Activated T-cell treated with anti-CD3 and anti-CD28 coated beads, Interleukin-2, amount 50 U/mL, for 24 hours (primary cell): ENCODE results near the gene SVEP1.
"Not testable (repeated sequence)": the region's sequence is repeated elsewhere in the genome, so short reads cannot be mapped to it uniquely, and the experiment has no call there.

Experiments
- DNase-seq: peaks from one replicate; pipeline ENCODE4 v3.0.0-alpha.2; 2020
- H3K27ac Mint-ChIP-seq: 2 replicates; pipeline ENCODE4 v1.8.0; 2020; ENCODE audit warnings: mild to moderate bottlenecking, mixed read lengths
- H3K27me3 Mint-ChIP-seq: 2 replicates; pipeline ENCODE4 v1.8.0; 2020; ENCODE audit warnings: mixed read lengths
- H3K36me3 Mint-ChIP-seq: 2 replicates; pipeline ENCODE4 v1.8.0; 2020; ENCODE audit warnings: low read depth, mixed read lengths
- H3K4me1 Mint-ChIP-seq: 2 replicates; pipeline ENCODE4 v1.8.0; 2020; ENCODE audit warnings: low read depth, mixed read lengths
- H3K4me3 Mint-ChIP-seq: 2 replicates; pipeline ENCODE4 v1.8.0; 2020; ENCODE audit warnings: mild to moderate bottlenecking, moderate library complexity, mixed read lengths
- H3K9me3 Mint-ChIP-seq: 2 replicates; pipeline ENCODE4 v1.8.0; 2020; ENCODE audit warnings: mixed read lengths

Gene SVEP1

GRCh38 chr9:110370315-110370714, 209.2 kb downstream of the SVEP1 start:
- DNase-seq, result no peak
- Mint-ChIP-seq H3K36me3 (no peaks in the 10 kb centered on the region), H3K4me3 (no peak overlapping the region), H3K4me1 (no peaks in the 10 kb centered on the region), H3K27me3 (no peaks in the 10 kb centered on the region), H3K9me3 (no peaks in the 10 kb centered on the region), H3K27ac (no peak overlapping the region)

DNA sequence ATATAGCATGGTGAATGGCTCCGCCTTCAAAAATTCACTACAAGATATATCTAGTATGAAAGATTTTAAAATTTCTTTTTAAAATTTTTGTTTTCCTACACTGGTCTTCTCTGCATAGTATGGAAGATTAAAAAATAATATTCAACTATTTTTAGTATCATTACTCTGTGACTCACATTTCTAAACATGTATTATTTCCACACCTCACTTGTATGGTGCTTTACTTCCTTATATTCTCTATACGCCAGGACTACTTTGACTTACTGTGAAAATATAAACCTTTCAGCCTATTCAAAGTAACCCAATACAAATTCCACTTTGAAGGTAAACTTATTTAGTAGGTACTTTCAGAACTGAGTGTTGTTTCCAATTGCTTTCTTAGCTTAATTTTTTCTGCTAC, 215.1 kb downstream of the SVEP1 start:
- H3K27ac Mint-ChIP-seq, result no peak overlapping the region
- no peak overlapping the region for H3K4me3 Mint-ChIP-seq
- no peaks in the 10 kb centered on the region for H3K9me3 Mint-ChIP-seq
- DNase-seq, result no peak
- no peaks in the 10 kb centered on the region for H3K4me1 Mint-ChIP-seq
- peaks cover 3% of the 10 kb centered on the region for H3K27me3 Mint-ChIP-seq
- no peaks in the 10 kb centered on the region for H3K36me3 Mint-ChIP-seq

DNA sequence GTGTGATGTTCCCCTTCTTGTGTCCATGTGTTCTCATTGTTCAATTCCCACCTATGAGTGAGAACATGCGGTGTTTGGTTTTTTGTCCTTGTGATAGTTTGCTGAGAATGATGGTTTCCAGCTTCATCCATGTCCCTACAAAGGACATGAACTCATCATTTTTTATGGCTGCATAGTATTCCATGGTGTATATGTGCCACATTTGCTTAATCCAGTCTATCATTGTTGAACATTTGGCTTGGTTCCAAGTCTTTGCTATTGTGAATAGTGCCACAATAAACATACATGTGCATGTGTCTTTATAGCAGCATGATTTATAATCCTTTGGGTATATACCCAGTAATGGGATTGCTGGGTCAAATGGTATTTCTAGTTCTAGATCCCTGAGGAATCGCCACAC, 220.5 kb downstream of the SVEP1 start:
- not testable (repeated sequence) for H3K36me3 Mint-ChIP-seq, H3K4me1 Mint-ChIP-seq, H3K4me3 Mint-ChIP-seq, H3K27me3 Mint-ChIP-seq, H3K27ac Mint-ChIP-seq, DNase-seq, H3K9me3 Mint-ChIP-seq

- H3K4me3 Mint-ChIP-seq, result no peak overlapping the region
- no peaks in the 10 kb centered on the region for H3K36me3 Mint-ChIP-seq
- no peak for DNase-seq
- no peaks in the 10 kb centered on the region for H3K27me3 Mint-ChIP-seq
- no peak overlapping the region for H3K27ac Mint-ChIP-seq
- no peaks in the 10 kb centered on the region for H3K4me1 Mint-ChIP-seq
- no peaks in the 10 kb centered on the region for H3K9me3 Mint-ChIP-seq
Observed at GRCh38 chr9:110357505-110357904, 222.0 kb downstream of the SVEP1 start.

DNA sequence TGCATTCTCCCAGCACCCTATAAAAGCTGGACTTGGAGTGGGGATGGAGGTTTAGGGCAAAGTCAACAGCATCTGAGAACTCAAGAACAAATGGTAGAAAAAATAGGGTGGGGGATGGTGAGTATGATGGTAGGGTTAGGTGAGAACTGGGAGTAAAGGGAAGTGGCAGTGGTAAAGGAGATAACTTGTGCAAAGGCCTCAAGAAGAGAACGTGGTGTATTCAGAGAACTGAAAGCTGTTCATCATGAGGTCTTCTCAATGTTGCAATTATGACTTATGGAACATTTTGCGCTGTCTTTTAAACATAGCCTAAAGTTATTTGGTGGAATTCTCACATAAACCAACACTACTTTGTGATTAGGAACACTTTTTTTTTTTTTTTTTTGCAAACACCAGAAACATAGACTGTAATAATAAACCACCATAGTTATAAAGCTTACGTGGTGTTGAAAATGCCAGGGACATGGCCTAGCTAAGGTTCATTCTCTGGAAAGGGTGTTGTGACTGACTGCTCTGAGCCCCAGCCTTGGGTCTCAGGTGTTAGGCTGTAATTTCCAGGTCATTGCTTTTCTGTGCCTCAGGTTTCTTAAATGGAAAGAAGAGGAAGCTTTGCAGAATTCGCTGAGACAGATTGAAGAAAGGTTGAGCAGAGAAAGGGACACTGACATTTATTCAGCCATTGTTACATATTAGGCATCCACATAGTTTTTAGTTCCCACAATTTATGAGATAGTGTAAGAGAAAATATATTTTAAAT, 222.7 kb downstream of the SVEP1 start:
- H3K4me3 Mint-ChIP-seq, result no peak overlapping the region
- DNase-seq, result no peak
- H3K4me1 Mint-ChIP-seq, result no peaks in the 10 kb centered on the region
- no peaks in the 10 kb centered on the region for H3K36me3 Mint-ChIP-seq
- H3K27ac Mint-ChIP-seq, result no peak overlapping the region
- H3K9me3 Mint-ChIP-seq, result no peaks in the 10 kb centered on the region
- no peaks in the 10 kb centered on the region for H3K27me3 Mint-ChIP-seq

DNA sequence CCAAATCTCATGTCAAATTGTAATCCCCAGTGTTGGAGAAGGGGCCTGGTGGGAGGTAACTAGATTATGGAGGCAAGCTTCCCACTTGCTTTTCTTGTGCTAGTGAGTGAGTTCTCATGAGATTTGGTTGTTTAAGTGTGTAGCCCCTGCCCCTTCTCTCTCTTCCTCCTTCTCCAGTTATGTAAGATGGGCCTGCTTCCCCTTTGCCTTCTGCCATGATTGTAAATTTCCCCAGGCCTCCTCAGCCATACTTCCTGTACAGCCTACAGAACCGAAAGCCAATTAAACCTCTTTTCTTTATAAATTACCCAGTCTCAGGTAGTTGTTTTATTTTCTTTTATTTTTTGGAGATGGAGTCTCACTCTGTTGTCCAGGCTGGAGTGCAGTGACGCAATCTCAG, 223.6 kb downstream of the SVEP1 start:
- Mint-ChIP-seq H3K27ac (no peak overlapping the region), H3K9me3 (no peaks in the 10 kb centered on the region), H3K4me3 (no peak overlapping the region), H3K4me1 (no peaks in the 10 kb centered on the region), H3K27me3 (no peaks in the 10 kb centered on the region), H3K36me3 (no peaks in the 10 kb centered on the region)
- DNase-seq, result no peak

DNA sequence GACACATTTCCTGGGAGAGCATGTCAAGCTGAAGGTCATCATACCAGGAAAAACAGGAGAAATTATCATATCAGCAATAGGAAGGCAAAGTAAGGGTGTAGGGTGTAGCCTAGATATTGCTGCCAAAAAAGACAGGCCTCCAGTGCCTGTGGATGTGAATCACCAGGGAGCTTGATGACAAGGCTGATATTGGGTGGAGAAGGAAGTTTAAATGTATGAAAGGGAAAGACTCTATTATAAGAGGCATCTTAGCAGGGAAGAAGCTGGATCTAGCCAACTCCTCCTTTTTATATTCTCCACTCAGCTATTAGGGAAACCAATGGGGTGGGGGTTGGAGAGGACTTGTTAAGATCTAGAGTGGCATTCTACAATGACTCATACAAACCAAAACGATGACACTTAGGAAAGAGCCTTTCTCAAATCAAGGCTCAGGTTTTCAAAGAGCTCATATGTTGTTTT, 228.5 kb downstream of the SVEP1 start:
- no peak for DNase-seq

GRCh38 chr9:110346325-110346724, 233.2 kb downstream of the SVEP1 start:
- Mint-ChIP-seq H3K9me3 (no peaks in the 10 kb centered on the region), H3K4me3 (no peak overlapping the region), H3K27me3 (no peaks in the 10 kb centered on the region), H3K4me1 (no peaks in the 10 kb centered on the region), H3K36me3 (no peaks in the 10 kb centered on the region), H3K27ac (no peak overlapping the region)
- DNase-seq, result no peak

More for the DNA sequence above, 228.5 kb downstream of the SVEP1 start:
- Mint-ChIP-seq H3K4me3 (no peak overlapping the region), H3K27me3 (no peaks in the 10 kb centered on the region), H3K36me3 (no peaks in the 10 kb centered on the region), H3K4me1 (no peaks in the 10 kb centered on the region), H3K27ac (no peak overlapping the region), H3K9me3 (no peaks in the 10 kb centered on the region)

- Mint-ChIP-seq H3K4me3 (no peak overlapping the region), H3K9me3 (no peaks in the 10 kb centered on the region), H3K36me3 (no peaks in the 10 kb centered on the region), H3K4me1 (no peaks in the 10 kb centered on the region), H3K27me3 (no peaks in the 10 kb centered on the region), H3K27ac (no peak overlapping the region)
- DNase-seq, result no peak
Observed at GRCh38 chr9:110344821-110345220, 234.7 kb downstream of the SVEP1 start.

DNA sequence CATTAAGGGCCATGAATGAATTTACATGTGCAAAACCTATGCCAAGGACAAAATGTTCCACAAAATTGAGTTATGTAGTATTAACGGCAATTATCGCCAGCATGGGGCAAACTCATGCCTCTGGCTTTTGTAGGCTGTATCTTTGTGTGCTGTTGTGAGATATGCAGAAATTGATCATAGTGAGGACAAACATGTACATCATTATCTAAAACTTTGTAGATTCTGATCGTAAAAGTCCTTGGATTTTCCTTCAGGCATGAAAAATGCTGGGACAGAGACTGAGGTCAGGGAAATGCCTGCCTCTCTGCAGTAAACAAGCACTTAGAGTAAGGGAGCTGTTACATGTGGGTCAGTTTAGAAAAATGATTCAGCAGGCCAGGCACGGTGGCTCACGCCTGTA, 236.0 kb downstream of the SVEP1 start:
- no peak for DNase-seq

DNA sequence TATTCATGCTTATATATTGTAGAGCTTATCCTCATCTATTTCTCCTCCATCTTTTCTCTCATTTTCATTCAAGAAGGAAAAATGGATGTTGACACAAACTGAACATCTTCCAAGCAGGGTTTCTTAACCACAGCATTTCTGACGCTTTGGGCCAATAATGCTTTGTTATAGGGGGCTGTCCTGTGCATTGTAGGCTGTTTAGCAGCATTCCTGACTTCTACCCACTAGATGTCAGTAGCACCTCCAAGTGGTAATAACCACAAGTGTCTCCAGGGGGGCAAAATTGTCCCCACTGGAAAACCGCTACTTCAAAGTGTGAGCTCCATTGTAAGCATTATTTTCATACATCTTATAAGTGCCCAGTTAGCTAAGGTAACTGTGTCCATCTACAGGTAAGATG, 239.2 kb downstream of the SVEP1 start:
- H3K27me3 Mint-ChIP-seq, result peaks cover 7% of the 10 kb centered on the region
- H3K4me1 Mint-ChIP-seq, result no peaks in the 10 kb centered on the region
- H3K9me3 Mint-ChIP-seq, result no peaks in the 10 kb centered on the region
- no peak for DNase-seq
- H3K4me3 Mint-ChIP-seq, result no peak overlapping the region
- no peaks in the 10 kb centered on the region for H3K36me3 Mint-ChIP-seq
- no peak overlapping the region for H3K27ac Mint-ChIP-seq

More for the DNA sequence above, 236.0 kb downstream of the SVEP1 start:
- no peaks in the 10 kb centered on the region for H3K9me3 Mint-ChIP-seq
- H3K4me1 Mint-ChIP-seq, result no peaks in the 10 kb centered on the region
- no peaks in the 10 kb centered on the region for H3K36me3 Mint-ChIP-seq
- H3K27ac Mint-ChIP-seq, result no peak overlapping the region
- H3K27me3 Mint-ChIP-seq, result no peaks in the 10 kb centered on the region
- H3K4me3 Mint-ChIP-seq, result no peak overlapping the region

DNA sequence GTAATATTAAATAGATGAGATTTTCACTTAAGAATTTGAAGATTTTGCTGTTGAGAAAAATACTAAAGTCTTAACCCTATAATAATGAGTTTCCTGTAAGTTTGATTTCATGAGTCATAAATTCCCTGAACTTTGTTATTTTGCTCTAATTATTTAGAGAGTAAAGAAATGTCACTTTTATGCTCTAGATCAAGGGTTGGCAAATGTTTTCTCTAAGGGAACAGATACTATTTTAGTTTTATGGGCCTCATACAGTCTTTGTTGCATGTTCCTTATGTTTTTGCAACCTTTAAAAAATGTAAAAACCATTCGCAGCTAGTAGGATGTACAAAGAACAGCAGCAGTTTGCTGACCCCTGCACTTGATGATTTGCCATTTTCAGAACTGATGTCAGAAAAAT, 241.4 kb downstream of the SVEP1 start:
- H3K4me1 Mint-ChIP-seq, result no peaks in the 10 kb centered on the region
- H3K36me3 Mint-ChIP-seq, result no peaks in the 10 kb centered on the region
- no peak for DNase-seq
- no peak overlapping the region for H3K27ac Mint-ChIP-seq
- H3K27me3 Mint-ChIP-seq, result peaks cover 8% of the 10 kb centered on the region
- no peak overlapping the region for H3K4me3 Mint-ChIP-seq
- no peaks in the 10 kb centered on the region for H3K9me3 Mint-ChIP-seq

- no peaks in the 10 kb centered on the region for H3K9me3 Mint-ChIP-seq
- H3K4me1 Mint-ChIP-seq, result no peaks in the 10 kb centered on the region
- DNase-seq, result no peak
- H3K4me3 Mint-ChIP-seq, result no peak within 1 kb of the TSS
- H3K27ac Mint-ChIP-seq, result no peak within 1 kb of the TSS
- H3K36me3 Mint-ChIP-seq, result no peaks in the 10 kb centered on the region
- peaks cover 12% of the 10 kb centered on the region for H3K27me3 Mint-ChIP-seq
Observed at GRCh38 chr9:110337727-110338126, 241.8 kb downstream of the SVEP1 start, which contains the start of gene TXNDC8. Gene TXNDC8, minus strand, starts transcription at chr9:110337863.

DNA sequence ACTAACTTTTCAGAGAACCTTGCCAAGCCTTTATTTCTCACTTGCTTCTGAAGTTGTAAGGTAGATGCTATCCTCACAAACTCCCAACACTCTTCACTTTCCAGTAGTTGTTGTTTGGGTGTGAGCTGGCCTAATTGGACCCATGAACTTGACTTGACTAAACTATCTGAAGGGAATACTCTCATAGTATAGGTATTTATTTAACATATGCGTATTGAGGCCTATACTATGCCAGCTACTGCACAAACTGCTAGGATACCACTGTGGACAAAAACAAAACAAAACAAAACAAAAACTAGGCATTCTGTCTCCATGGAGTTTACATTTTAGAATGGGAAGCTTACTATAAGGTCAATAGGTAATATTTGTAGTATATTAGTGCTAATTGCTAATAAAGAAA, 243.2 kb downstream of the SVEP1 start:
- Mint-ChIP-seq H3K9me3 (no peaks in the 10 kb centered on the region), H3K27ac (no peak overlapping the region), H3K4me1 (no peaks in the 10 kb centered on the region), H3K36me3 (no peaks in the 10 kb centered on the region), H3K4me3 (no peak overlapping the region), H3K27me3 (peaks cover 12% of the 10 kb centered on the region)
- DNase-seq, result no peak

DNA sequence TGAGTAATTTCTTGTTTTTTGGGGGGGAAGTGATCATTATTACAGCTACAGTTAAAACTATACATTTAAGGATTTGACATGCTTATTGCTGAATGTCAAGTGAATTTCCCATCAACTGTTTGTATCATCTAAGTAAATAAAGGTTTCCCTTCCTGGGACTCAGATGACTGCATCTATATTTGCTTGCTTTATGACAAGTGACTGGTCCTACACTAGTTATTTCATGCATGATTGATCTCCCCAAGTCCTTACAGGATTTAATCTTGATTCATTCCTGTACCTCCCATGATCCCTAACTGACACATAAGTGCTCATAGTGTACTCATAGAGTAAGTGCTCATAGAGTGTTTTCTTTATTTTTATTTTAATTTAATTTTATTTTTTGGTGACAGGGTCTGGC, 244.7 kb downstream of the SVEP1 start:
- Mint-ChIP-seq H3K27me3 (peaks cover 12% of the 10 kb centered on the region), H3K4me1 (no peaks in the 10 kb centered on the region), H3K36me3 (no peaks in the 10 kb centered on the region), H3K9me3 (no peaks in the 10 kb centered on the region), H3K27ac (no peak overlapping the region), H3K4me3 (no peak overlapping the region)
- no peak for DNase-seq

DNA sequence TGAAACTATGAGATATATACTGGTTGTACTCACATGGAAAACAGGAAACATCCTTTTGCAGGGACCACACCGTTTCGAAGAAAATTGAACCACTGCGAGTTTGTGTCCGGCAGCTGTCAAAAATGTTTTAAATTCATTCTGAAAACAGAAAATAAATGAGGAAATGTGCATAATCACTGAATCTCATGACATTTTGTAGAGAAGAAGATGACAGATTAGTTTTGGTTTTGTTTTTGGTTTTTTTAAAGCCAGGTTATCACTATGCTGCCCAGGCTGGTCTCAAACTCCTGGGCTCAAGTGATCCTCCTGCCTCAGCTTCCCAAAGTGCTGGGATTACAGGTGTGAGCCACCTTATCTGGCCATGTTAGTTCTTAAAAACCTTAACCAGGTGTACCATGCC, 245.4 kb downstream of the SVEP1 start:
- no peaks in the 10 kb centered on the region for H3K36me3 Mint-ChIP-seq
- peaks cover 12% of the 10 kb centered on the region for H3K27me3 Mint-ChIP-seq
- no peaks in the 10 kb centered on the region for H3K4me1 Mint-ChIP-seq
- no peak overlapping the region for H3K27ac Mint-ChIP-seq
- H3K9me3 Mint-ChIP-seq, result no peaks in the 10 kb centered on the region
- H3K4me3 Mint-ChIP-seq, result no peak overlapping the region
- DNase-seq, result no peak
